Chondrocyte (in vitro differentiated cells): ENCODE measurements around the gene HTD2. TPM values are rescaled to one million over a fixed set of nuclear protein-coding genes. Genes with fewer than 3 reads are reported as not detected.
"Not testable (repeated sequence)": the region's sequence is repeated elsewhere in the genome, so short reads cannot be mapped to it uniquely, and the experiment has no call there.

ENCODE experiments used
- DNase-seq: peaks from one replicate; pipeline ENCODE4 v3.0.0; 2021; ENCODE audit warnings: mixed read lengths, low spot score
- H3K27ac Mint-ChIP-seq: one replicate; pipeline ENCODE4 v1.8.0; 2021; ENCODE audit warnings: mild to moderate bottlenecking, moderate library complexity, mixed read lengths; ENCODE audit not compliant: unreplicated experiment
- H3K27me3 Mint-ChIP-seq: 2 replicates; pipeline ENCODE4 v1.8.0; 2021; ENCODE audit warnings: low read depth, mixed read lengths
- H3K36me3 Mint-ChIP-seq: 2 replicates; pipeline ENCODE4 v1.8.0; 2021; ENCODE audit warnings: low read depth, mixed read lengths
- H3K4me1 Mint-ChIP-seq: 2 replicates; pipeline ENCODE4 v1.8.0; 2021; ENCODE audit warnings: low read depth, mild to moderate bottlenecking, mixed read lengths
- H3K4me3 Mint-ChIP-seq: one replicate; pipeline ENCODE4 v1.8.0; 2021; ENCODE audit warnings: mild to moderate bottlenecking, moderate library complexity, mixed read lengths; ENCODE audit not compliant: unreplicated experiment
- H3K9me3 Mint-ChIP-seq: 2 replicates; pipeline ENCODE4 v1.8.0; 2021; ENCODE audit warnings: low read depth, mixed read lengths
- total RNA-seq: library from RNA; stranded (reverse); gene quantifications from 3 replicates; pipeline ENCODE4 v1.2.1, GENCODE V29; 2021
- TF ChIP-seq, protein P1 (sequence below): fragments of 200-600 bp; sonication (generic); IDR thresholded peaks from 2 replicates; pipeline ENCODE4 v1.5.0; 2021; ENCODE audit warnings: antibody characterized with exemption, mild to moderate bottlenecking, moderate library complexity

Gene HTD2
- total RNA-seq, 1 donor from 2014 or later, result 5.0 TPM

DNA sequence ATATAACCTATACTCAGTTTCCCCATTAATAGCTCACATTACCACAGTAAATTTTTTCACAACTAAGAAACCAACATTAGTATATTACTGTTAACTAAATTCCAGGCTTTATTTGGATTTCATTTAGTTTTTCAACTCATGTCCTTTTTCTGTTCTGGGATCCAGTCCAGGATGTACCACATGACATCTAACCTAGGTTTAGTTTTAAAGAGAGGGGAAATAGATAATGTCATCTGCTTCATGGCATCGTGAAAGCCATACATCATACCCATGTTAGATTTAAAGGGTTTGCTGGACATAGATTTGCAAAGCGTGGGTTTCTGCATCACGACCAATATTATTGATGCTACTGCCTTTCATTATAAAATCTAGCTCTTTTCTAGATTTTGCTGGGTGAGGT, 33.4 kb upstream of the HTD2 start:
- Mint-ChIP-seq H3K27me3 (no peaks in the 10 kb centered on the region), H3K4me3 (no peak overlapping the region), H3K9me3 (peaks cover 9% of the 10 kb centered on the region), H3K36me3 (peaks cover 20% of the 10 kb centered on the region), H3K27ac (peak overlapping the region; percentile 59), H3K4me1 (peaks cover 12% of the 10 kb centered on the region)
- DNase-seq, result no peak
- TF ChIP-seq, protein P1, sequence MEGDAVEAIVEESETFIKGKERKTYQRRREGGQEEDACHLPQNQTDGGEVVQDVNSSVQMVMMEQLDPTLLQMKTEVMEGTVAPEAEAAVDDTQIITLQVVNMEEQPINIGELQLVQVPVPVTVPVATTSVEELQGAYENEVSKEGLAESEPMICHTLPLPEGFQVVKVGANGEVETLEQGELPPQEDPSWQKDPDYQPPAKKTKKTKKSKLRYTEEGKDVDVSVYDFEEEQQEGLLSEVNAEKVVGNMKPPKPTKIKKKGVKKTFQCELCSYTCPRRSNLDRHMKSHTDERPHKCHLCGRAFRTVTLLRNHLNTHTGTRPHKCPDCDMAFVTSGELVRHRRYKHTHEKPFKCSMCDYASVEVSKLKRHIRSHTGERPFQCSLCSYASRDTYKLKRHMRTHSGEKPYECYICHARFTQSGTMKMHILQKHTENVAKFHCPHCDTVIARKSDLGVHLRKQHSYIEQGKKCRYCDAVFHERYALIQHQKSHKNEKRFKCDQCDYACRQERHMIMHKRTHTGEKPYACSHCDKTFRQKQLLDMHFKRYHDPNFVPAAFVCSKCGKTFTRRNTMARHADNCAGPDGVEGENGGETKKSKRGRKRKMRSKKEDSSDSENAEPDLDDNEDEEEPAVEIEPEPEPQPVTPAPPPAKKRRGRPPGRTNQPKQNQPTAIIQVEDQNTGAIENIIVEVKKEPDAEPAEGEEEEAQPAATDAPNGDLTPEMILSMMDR, result no peak

DNA sequence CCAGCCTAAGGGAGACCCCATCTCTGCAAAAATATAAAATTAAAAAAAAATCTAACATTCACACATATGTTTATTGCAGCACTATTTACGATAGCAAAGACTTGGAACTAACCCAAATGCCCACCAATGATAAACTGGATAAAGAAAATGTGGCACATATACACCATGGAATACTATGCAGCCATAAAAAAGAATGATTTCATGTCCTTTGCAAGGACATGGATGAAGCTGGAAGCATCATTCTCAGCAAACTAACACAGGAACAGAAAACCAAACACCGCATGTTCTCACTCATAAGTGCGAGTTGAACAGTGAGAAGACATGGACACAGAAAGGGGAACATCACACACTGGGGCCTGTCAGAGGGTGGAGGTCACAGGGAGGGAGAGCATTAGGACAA, 33.0 kb upstream of the HTD2 start:
- Mint-ChIP-seq H3K36me3 (peaks cover 19% of the 10 kb centered on the region), H3K4me1 (peaks cover 12% of the 10 kb centered on the region)

DNA sequence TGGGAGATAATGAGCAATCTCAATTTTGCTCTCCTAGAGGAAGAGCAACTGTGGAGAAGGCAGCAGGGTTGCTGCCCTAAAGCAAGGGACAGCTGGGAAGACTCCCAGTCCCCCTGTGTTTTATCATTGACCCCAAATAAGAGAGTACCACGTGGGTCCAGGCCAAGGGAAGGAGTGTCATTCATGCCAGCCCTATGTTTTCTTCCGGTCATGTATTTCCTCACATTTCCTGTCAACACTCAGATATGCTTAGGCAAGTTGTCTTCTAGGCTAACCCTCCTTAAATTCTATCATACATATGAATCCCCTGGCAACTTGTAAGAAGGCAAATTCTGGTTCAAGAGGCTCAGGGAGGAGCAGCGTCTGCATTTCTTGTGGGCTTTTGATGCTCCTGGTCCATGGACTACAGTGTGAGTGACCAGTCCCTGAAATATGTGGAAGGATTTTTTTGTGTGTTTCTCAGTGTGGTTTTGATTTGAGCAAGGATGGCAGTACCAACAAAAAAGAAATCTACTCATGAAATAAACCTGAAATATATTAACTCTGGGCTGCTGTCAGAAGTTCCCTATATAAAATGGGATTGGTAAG, 32.2 kb upstream of the HTD2 start:
- Mint-ChIP-seq H3K27me3 (no peaks in the 10 kb centered on the region), H3K36me3 (peaks cover 23% of the 10 kb centered on the region), H3K4me3 (no peak overlapping the region), H3K27ac (no peak overlapping the region), H3K9me3 (peaks cover 9% of the 10 kb centered on the region), H3K4me1 (peaks cover 12% of the 10 kb centered on the region)
- TF ChIP-seq, protein P1, result no peak
- DNase-seq, result no peak

More for the DNA sequence above, 33.0 kb upstream of the HTD2 start:
- not testable (repeated sequence) for H3K9me3 Mint-ChIP-seq, DNase-seq, H3K27me3 Mint-ChIP-seq, H3K4me3 Mint-ChIP-seq, H3K27ac Mint-ChIP-seq

DNA sequence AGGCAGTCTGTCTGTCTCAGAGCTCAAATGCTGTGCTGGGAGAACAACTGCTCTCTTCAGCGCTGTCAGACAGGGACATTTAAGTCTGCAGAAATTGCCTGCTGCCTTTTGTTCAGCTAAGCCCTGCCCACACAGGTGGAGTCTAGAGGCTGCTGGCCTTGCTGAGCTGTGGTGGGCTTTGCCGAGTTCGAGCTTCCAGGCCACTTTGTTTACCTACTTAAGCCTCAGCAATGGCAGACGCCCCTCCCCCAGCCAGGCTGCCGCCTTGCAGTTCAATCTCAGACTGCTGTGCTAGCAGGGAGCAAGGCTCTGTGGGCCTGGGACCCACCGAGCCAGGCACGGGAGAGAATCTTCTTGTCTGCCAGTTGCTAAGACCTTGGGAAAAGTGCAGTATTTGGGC, 25.3 kb upstream of the HTD2 start:
- no peaks in the 10 kb centered on the region for H3K27me3 Mint-ChIP-seq
- H3K9me3 Mint-ChIP-seq, result peaks cover 6% of the 10 kb centered on the region
- no peak for DNase-seq
- H3K4me1 Mint-ChIP-seq, result no peaks in the 10 kb centered on the region
- H3K36me3 Mint-ChIP-seq, result peaks cover 23% of the 10 kb centered on the region
- TF ChIP-seq, protein P1, result no peak
- H3K4me3 Mint-ChIP-seq, result no peak overlapping the region
- no peak overlapping the region for H3K27ac Mint-ChIP-seq

DNA sequence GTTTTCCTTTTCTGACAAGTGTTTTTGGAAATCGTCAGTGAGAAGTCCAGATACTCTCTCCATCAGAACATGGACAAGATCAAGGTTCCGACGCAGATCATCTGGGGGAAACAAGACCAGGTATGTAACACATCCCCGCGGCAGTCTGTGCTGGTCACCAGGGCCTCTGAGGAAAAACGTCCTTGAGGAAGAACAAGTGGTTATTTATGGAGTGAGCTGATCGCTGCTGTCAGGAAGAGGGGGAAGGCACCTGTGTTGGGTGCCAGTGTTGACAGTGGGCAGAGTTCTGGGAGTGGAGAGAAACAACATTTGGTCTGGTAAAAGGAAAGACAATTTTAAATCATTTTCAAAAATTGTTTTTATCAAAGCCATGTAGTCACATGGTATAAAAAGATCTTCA, 21.0 kb upstream of the HTD2 start:
- Mint-ChIP-seq H3K27me3 (no peaks in the 10 kb centered on the region), H3K4me1 (no peaks in the 10 kb centered on the region), H3K36me3 (peaks cover 4% of the 10 kb centered on the region), H3K9me3 (no peaks in the 10 kb centered on the region), H3K27ac (no peak overlapping the region), H3K4me3 (no peak overlapping the region)
- DNase-seq, result no peak
- TF ChIP-seq, protein P1, result no peak

DNA sequence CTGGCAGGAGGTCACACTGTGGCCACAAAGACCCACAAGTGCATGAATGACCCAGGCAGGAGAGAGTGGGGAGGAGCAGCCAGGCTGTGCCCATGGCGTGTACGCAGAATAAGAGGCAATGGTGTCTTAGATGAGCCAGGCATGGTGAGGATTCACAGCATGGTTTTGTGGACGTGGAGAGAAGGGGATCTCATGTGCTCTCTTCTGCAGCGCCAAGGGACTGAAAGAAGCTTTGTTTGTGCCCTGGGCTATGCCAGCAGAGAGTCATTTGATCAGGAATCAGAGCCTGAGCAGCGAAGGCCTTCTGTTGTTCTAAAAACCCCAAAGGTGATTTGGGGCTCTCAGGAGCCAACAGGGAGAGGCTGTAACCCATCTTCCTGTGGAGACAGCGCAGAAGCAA, 19.0 kb upstream of the HTD2 start:
- peaks cover 4% of the 10 kb centered on the region for H3K36me3 Mint-ChIP-seq

More for the DNA sequence above, 19.0 kb upstream of the HTD2 start:
- Mint-ChIP-seq H3K27ac (no peak overlapping the region), H3K27me3 (no peaks in the 10 kb centered on the region), H3K4me3 (no peak overlapping the region), H3K4me1 (no peaks in the 10 kb centered on the region), H3K9me3 (no peaks in the 10 kb centered on the region)
- DNase-seq, result no peak
- TF ChIP-seq, protein P1, result no peak
